Measurements from ENCODE around the gene KRTAP10-9.

KRTAP10-9 gene

DNA sequence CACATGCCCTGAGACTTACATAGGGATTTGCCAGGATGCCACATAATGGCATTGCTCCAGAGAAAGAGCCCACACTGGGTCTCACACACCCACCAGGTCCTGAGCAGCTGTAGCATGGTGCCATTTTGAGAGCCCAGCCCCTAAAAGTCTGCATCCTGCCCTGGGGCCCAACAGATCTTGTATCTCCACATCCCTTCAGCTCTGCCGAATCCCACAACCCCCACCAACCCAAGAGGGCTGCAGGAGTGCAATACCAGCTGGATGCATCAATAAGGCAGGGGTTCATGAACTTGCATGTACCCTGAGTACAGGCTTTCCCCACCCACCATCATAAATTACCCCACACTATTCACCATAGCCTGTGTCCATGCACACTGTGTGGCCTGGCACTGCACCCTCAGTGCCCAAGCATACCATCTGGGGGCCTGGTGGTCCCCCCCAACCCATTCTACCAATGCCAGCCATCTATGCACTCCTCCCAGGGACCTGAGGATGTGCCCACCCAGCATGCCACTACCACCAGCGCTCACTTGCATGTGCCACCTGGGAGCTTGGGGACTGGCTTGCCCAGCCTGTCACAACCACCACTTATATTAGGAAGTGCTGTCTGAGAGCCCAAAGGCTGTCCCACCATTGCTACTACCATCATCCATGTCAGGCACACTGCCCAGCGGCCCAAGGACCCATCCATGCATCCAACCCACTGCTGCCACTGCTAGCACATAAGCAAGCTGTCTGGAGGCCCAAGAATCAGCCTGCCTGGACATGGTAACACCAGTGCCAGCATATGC lies 43.9 kb downstream of the KRTAP10-9 start:
- no peak for DNase-seq

DNA sequence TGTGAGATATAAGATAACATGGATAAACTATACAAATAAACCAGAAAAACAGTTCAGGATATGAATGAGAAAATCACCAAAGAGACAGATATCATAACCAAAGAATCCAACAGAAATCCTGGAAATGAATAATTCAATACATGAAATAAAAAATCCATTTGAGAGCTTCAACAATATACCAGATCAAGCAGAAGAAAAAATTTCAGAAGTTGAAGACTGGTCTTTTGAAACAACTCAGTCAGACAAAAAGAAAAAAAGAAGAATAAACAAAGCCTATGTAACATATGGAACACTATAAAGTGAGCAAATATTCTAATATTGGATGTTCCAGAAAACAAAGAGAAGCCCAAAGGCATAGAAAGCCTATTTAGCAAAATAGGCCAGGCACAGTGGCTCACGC lies 45.0 kb downstream of the KRTAP10-9 start:
- no peak for DNase-seq

DNA sequence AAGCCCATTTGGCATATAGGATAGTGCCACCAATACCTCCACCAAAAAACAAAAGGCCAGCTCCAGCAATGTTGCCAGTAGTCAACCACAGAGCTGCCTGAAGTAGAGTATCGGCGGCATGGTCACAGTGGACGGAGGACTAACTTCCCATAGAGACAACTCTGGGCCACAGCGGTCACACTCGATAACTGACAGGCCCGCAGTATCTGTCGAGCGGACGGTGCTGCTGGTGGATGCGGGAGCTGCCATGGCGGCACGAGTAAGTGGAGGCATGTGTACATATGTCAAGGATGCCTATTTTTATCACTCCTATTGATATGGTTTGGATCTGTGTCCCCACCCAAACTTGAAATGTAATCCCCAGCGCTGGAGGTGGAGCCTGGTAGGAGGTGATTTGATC lies 51.0 kb downstream of the KRTAP10-9 start:
- no peak for DNase-seq
